Myocyte (in vitro differentiated cells): Measurements from ENCODE around the gene RAD51AP1. TPM values are rescaled to one million over a fixed set of nuclear protein-coding genes. Genes with fewer than 3 reads are reported as not detected.

Experiments
- DNase-seq: peaks from one replicate; pipeline ENCODE4 v3.0.0-alpha.2; 2012; ENCODE audit warnings: low read depth
- total RNA-seq: library from RNA; depleted of rRNA; stranded (reverse); fragments of >200 nt; gene quantifications from 2 replicates; pipeline ENCODE4 v1.2.3, GENCODE V29; 2014

RAD51AP1 gene
- total RNA-seq, 1 donor from 2014 or later: 2.2 TPM

DNA sequence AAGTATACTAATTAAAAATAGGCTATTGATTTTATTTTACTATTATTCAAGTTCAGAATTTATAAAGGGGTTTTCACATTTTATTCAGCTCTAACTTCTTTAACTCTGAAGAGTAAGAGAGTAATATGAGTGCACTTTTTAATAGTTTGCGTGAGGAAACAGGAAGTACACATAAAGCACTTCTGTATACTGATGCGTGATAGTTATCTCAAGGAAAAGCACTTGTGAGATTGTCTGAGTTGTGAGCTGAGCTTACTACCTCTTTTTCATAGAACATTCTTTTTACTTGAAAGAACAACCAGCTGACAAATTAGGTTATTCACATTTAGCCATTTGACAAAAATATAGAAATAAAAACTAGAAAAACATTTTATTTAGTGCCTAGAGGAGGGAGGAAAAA is 1.9 kb downstream of the RAD51AP1 start:
- DNase-seq: no peak

DNA sequence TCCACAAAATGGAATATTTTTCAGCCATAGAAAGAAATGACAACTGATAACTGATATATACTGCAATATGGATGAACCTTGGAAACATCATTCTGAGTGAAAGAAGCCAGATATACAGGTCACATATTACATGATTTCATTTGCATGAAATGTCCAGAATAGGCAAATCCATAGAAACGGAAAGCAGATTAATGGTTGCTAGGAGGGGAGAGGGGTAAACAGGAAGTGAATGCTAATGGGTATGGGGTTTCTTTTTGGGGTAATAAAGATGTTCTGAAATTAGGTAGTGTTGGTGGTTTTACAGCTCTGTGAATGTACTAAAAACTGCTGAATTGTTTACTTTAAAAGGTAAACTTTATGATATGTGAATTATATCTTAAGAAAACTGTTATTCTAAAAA is 6.5 kb downstream of the RAD51AP1 start:
- no peak for DNase-seq

DNA sequence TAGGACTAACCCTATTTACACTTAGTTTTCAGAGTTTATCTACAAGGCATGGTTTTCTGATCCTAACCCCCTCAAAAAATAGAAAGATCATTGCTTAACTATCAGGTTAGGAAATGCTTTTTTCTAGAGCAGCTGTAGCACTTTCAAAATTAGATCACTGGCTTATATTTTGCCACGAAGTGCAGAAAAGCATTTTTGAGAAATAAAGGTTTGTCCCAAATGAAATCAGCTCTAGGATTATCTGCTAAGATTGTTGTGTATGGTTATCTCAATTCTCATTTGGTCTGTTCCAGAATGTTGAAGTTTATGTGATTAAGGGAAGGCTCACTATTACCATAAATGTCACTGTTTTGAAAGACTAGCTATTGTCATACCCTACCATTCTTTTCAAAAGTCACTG is 13.5 kb downstream of the RAD51AP1 start:
- no peak for DNase-seq

GRCh38 chr12:4553943-4554342 is 15.3 kb downstream of the RAD51AP1 start:
- no peak for DNase-seq

- DNase-seq: no peak
Observed at GRCh38 chr12:4555804-4556203, 17.1 kb downstream of the RAD51AP1 start.

DNA sequence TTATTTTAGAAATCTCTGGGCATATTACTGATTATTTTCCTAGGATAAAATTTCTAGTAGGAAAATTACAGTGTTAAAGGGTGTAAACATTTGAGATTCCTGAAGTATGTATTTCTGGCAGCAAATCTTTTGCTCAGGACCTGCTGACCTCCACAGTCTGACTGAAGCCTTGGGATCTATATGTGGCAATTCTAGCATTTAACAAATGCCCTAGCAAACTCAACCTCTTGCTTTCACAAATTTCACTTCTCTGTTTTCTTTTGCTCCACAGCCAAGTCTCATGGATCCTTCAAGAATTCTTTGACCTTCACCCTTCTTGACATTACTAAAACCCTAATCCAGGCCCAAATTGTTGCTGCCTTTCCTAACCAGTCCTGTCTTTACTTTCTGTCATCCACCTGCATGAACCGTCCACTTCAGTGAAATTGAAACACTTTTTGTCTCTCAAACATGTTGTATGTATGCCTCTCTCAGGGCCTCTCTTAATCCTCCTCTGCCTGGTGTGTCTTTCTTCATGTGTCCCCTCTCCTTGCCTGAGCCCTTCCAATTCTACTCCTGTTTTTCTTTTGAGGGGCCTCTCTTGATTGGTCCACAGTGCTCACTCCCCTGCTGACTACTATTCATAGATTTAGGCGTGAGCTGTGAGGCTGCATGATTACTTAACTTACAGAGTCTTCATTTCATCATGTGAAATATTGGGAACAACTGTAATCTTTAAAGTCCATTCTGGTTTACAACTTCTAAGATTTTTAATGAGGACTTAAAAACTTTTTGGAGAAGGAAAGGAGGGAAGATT is 18.2 kb downstream of the RAD51AP1 start:
- no peak for DNase-seq

DNA sequence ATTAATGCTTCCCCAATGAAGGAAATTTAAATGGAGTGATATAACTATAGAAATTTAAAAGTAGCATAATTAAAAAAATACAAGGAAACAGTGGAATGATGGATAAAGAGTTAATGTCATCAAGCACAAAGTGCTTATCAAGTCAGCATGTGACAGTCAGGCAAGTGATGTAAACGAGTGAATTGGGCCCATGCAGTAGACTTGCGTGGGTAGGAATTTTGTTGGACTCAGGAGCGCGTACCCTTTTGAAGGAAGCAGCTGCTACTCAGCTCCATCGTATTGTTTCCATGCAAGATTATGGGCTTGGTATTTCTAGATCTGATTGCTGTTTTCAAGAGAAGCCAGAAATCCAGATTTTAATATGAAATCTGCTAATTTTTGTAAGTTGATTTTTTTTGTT is 18.9 kb downstream of the RAD51AP1 start:
- DNase-seq: no peak

GRCh38 chr12:4558171-4558570 is 19.5 kb downstream of the RAD51AP1 start:
- no peak for DNase-seq

- DNase-seq: peak; percentile 54
Observed at GRCh38 chr12:4562034-4562657, 23.5 kb downstream of the RAD51AP1 start, which contains the start of gene DYRK4. DYRK4 (plus strand) TSS chr12:4562208; CDS start chr12:4562246, 38 bp downstream.

GRCh38 chr12:4563336-4563735 is 24.6 kb downstream of the RAD51AP1 start:
- no peak for DNase-seq

GRCh38 chr12:4564818-4565217 is 26.1 kb downstream of the RAD51AP1 start:
- no peak for DNase-seq

GRCh38 chr12:4566474-4566873 is 27.8 kb downstream of the RAD51AP1 start:
- no peak for DNase-seq

DNA sequence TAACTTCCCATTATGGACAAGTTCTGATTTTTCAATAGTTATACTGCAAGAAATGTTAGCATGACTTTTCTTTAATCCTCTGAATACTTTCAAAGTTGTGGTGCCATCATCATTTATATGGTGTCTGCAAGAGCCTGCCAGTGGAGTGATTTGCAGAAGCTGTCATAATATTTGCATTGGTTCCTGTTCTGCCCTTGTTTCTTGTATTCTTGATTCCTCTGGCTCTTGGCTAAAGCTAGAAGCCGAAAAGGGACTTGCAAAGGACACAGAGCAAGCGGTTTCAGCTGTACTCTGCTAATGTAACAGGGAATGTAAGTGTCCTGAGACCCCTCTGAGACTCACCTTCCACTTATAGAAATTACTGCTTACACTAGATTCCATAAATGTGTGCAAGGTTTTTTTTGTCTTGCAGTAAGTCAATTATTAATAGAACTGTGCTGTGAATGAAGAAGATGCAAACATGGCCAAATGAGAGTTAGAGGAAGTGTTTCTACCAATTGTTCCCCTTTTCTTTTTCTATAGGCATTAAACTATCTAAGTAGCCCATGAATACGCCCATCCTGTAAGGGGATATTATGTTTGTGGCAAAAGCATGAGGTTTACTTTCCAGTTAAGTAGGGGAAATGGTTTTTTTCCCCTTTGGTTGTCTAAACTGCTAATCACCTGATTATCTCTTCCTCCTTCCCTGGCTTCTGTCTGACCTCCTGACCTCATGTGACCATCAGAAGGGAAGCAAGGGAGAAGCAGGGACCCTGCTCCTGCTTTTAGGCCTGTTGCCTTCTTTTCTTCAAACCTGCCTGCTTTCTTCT is 28.6 kb downstream of the RAD51AP1 start:
- no peak for DNase-seq

DNA sequence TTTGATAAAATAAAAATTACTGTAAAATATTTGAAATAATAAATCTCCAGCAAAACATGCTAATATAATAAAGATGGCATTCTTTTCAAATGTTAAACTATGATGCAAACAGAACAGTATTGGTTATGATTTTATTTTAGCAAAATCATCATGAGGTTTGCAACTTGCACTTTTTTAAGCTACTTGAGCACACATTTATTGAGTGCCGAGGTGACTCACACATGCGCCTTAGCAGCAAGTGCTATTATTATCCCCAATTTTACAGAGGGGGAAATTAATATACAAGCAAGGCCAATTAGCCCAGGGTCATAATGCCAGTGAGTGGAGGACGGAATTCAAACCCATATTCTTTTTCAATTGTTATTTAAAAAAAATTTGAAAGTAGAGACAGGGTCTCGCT is 30.6 kb downstream of the RAD51AP1 start:
- no peak for DNase-seq

GRCh38 chr12:4572680-4573079 is 34.0 kb downstream of the RAD51AP1 start:
- no peak for DNase-seq

- DNase-seq: peak; percentile 17
Observed at GRCh38 chr12:4579305-4580102, 40.8 kb downstream of the RAD51AP1 start.

DNA sequence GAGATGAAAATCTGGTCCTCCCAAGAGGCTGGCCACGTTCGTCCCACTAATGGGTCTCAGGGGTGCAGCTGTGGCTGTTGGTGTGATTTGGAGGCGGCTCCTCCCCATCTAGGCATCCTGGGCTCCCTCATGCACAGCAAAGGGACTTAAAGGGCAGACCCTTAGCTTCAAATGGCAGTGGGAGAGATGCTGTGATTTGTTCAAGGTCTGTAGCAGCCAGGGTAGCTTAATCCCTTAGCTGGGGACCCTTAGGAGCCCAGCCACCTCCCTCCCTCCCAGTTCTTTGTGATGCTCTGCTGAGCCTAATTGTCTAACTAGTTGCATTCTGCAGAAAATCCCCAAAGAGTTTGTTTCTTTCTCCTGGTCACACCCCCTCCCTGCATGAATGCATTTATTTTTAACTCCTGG is 41.6 kb downstream of the RAD51AP1 start:
- no peak for DNase-seq

- DNase-seq: no peak
Observed at GRCh38 chr12:4584281-4584680, 45.6 kb downstream of the RAD51AP1 start.

GRCh38 chr12:4584896-4585295 is 46.2 kb downstream of the RAD51AP1 start:
- no peak for DNase-seq

DNA sequence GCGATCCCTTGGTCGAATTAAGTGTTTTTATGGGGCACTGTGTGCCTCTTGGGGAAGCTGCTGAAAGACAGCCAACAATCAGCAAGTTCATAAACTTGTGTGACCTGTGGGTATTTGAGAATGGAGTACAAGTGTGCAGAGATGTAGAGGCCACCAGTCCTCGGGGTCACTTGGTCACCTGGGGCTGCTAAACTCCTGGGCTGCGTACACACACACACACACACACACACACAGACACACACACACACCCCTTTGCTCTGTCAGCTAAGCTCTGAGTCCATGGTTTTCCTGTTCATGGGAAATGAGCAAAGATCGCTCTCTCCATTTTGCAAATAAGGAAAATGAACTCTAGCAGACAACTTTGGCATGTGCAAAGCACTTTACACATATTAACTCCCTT is 47.8 kb downstream of the RAD51AP1 start:
- DNase-seq: no peak

DNA sequence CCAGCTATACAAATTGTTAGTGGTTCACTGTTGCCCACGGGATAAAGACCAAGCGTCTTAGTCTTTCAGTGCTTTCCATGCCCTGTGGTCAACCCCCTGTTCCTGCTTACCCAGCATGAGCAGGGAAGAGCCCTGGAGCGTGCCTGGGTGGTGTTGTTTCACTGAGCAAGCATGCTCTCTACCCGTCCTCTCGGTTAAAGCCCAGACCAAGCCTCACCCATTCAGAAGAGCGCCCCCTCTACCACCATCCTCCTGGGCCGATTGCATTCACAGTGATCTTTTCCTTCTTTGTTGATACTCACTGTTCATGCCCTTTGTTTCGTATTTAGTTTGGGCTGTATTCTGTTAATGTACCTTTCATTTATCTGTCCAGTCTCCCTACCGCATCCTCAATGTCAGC is 48.4 kb downstream of the RAD51AP1 start:
- DNase-seq: no peak
